Measurements from ENCODE around the gene APOO. TPM values are rescaled to one million over a fixed set of nuclear protein-coding genes. Genes with fewer than 3 reads are reported as not detected.

The APOO gene
- total RNA-seq, 1 experiment from 2014 or later, result 95.3 TPM

DNA sequence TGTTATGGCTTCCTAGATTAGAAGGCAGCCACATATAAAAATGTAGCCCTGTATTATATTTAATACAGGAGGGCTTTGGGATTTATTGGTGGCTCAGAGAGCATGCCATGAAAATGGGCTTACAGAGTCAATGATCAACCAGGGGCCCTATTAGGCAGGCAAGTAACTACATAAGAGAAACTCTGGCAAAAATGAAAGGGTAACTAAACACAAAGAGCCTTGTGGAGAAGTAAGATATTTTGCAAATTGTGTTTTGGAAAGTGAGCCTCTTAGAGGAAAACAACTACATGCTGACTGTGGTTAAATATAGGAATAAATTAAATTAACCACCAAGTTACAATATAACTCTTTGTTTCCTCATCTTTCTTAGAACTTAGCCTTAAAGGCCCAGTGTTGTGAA lies 119.2 kb downstream of the APOO start:
- no peak overlapping the region for H2BK120ac ChIP-seq (ENCODE audit: low read depth, low read length, poor library complexity, severe bottlenecking)
- no peaks in the 10 kb centered on the region for H3K27me3 Mint-ChIP-seq (ENCODE audit: low read depth)
- no peak overlapping the region for H4K8ac ChIP-seq (replicated peaks; ENCODE audit: insufficient read length, low read depth, low read length)
- TF ChIP-seq CTCF (conservative IDR thresholded peaks at IDR 0.05), result no peak
- H4K20me1 ChIP-seq (ENCODE audit: control insufficient read depth, insufficient read depth, insufficient read length), result no peaks in the 10 kb centered on the region
- H2BK12ac ChIP-seq (ENCODE audit: insufficient read length, low read depth, low read length), result no peak overlapping the region
- H3K27me3 ChIP-seq (ENCODE audit: insufficient read depth, low read length), result no peaks in the 10 kb centered on the region
- no peak overlapping the region for H3K9ac ChIP-seq (ENCODE audit: extremely low read depth, insufficient read length, low read length)
- no peak for DNase-seq
- H3K4me3 Mint-ChIP-seq, result no peak overlapping the region
- H3T11ph ChIP-seq (ENCODE audit: low read length), result no peak overlapping the region
- H3K27ac ChIP-seq (ENCODE audit: insufficient read length, low read depth, low read length), result no peak overlapping the region
- H2AFZ ChIP-seq (ENCODE audit: low read length), result no peak overlapping the region
- no peaks in the 10 kb centered on the region for H3K79me2 ChIP-seq (ENCODE audit: insufficient read depth, low read length)
- H3K9me3 Mint-ChIP-seq, result no peaks in the 10 kb centered on the region
- no peak overlapping the region for H4K5ac ChIP-seq (ENCODE audit: insufficient read length, low read depth, low read length)
- peaks cover 8 to 24% (median 24%) of the 10 kb centered on the region in 3 experiments; a peak in 6 of 7 replicates for H3K36me3 Mint-ChIP-seq (ENCODE audit: insufficient read depth in 1 of 3, low read depth in 3 of 3)
- no peak overlapping the region for H3K14ac ChIP-seq (ENCODE audit: insufficient read depth, low read length)
- no peak overlapping the region for H4K91ac ChIP-seq (ENCODE audit: insufficient read length, low read depth, low read length)
- peaks cover 19 to 25% of the 10 kb centered on the region in 2 experiments for H3K4me1 Mint-ChIP-seq
- H3K9me3 ChIP-seq (ENCODE audit: control insufficient read depth, low read depth, low read length), result no peaks in the 10 kb centered on the region
- no peaks in the 10 kb centered on the region; the same call in 1 of the 2 replicates for H3K4me1 ChIP-seq (ENCODE audit: insufficient read depth, low read length)
- H3K4me2 ChIP-seq (ENCODE audit: insufficient read depth, insufficient read length, low read length), result no peak overlapping the region
- H3K4ac ChIP-seq (ENCODE audit: low read depth, low read length), result no peak overlapping the region
- H3K23ac ChIP-seq (ENCODE audit: insufficient read length, low read depth, low read length), result no peak overlapping the region
- H2AK5ac ChIP-seq (ENCODE audit: insufficient read length, low read length), result no peak overlapping the region
- no peak overlapping the region for H3K18ac ChIP-seq (ENCODE audit: insufficient read length, low read depth, low read length)
- peak overlapping the region in 1 of 3 experiments; percentile 35; a peak in 1 of 7 replicates for H3K27ac Mint-ChIP-seq
- no peak overlapping the region for H2BK5ac ChIP-seq (ENCODE audit: insufficient read length, low read length)
- no peaks in the 10 kb centered on the region for H3K79me1 ChIP-seq (ENCODE audit: insufficient read depth, low read depth, low read length, poor library complexity, severe bottlenecking)
- no peak overlapping the region for H2BK20ac ChIP-seq (ENCODE audit: low read depth, low read length, poor library complexity, severe bottlenecking)
- H3K23me2 ChIP-seq (ENCODE audit: insufficient read length, low read depth, low read length, poor library complexity, severe bottlenecking), result peaks cover 2% of the 10 kb centered on the region
- H3K56ac ChIP-seq (ENCODE audit: insufficient read length, low read depth, low read length), result no peak overlapping the region
- H2BK15ac ChIP-seq (ENCODE audit: low read depth, low read length), result no peak overlapping the region

All from H9 (cell line).